Measurements from ENCODE around the gene CACNB1.

CACNB1 gene

GRCh38 chr17:39195568-39196160, 1.8 kb downstream of the CACNB1 start:
- H3K4me3 ChIP-seq (ENCODE audit: control insufficient read depth, low read depth, low read length): peak overlapping the region; percentile 94
- no peak for DNase-seq (ENCODE audit: low read depth)
- TF ChIP-seq CTCF (IDR thresholded peaks at IDR 0.05; ENCODE audit: control insufficient read depth, insufficient read depth, low read depth, low read length, missing control alignments): no peak

- no peak for TF ChIP-seq CTCF (IDR thresholded peaks at IDR 0.05; ENCODE audit: control insufficient read depth, insufficient read depth, low read depth, low read length, missing control alignments)
- no peak overlapping the region for H3K4me3 ChIP-seq (ENCODE audit: control insufficient read depth, low read depth, low read length)
- no peak for DNase-seq (ENCODE audit: low read depth)
These were observed 2.4 kb downstream of the CACNB1 start for GRCh38 chr17:39194985-39195524.

DNA sequence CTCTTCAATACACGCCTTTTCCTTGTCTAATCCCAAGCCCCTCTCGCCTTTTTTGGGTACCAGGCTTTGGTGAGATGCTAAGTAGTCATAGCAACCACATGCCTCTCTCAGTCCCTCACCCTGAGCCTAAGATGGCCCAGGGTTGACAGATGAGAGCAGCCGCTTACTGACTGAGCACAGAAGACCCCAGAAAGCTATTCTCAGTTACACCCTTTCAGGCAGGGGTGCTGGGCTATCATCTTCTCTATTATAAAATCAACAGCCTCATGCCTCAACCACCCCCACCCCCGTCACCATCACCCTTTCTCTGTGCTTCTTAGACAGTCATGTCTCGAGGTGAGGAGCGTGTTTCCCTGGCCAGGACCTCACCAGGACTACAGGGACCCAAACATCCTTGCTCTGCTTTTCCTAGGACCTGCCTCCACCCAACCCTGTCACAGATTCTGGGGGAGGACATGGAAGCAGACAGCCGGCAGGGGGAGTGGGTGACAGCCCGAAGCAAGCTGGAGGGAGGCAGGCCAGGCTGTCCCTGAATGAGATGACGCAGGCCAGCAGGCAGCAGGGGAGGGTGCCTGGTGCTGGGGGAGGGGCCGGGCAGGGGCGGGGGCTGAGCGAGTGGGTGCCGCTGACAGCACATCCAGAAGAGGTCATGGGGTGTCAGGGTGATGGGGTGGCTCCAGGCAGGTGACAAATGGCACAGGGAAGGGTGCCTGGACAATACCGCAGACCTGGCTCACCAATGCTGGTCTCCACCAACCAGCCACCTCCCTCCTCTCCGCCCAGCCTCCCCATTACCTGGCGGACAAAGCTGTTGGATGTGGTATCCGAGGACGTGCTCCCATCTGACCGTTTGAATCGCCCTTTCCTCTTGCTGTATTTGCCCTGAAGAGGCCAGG, 3.1 kb downstream of the CACNB1 start:
- peak; percentile 48 for TF ChIP-seq CTCF (IDR thresholded peaks at IDR 0.05; ENCODE audit: control insufficient read depth, insufficient read depth, low read depth, low read length, missing control alignments)
- no peak for DNase-seq (ENCODE audit: low read depth)
- H3K4me3 ChIP-seq (ENCODE audit: control insufficient read depth, low read depth, low read length): no peak overlapping the region

- TF ChIP-seq CTCF (IDR thresholded peaks at IDR 0.05; ENCODE audit: control insufficient read depth, insufficient read depth, low read depth, low read length, missing control alignments): no peak
- no peak overlapping the region for H3K4me3 ChIP-seq (ENCODE audit: control insufficient read depth, low read depth, low read length)
- DNase-seq (ENCODE audit: low read depth): no peak
These were observed 4.1 kb downstream of the CACNB1 start for GRCh38 chr17:39193346-39193745.

DNA sequence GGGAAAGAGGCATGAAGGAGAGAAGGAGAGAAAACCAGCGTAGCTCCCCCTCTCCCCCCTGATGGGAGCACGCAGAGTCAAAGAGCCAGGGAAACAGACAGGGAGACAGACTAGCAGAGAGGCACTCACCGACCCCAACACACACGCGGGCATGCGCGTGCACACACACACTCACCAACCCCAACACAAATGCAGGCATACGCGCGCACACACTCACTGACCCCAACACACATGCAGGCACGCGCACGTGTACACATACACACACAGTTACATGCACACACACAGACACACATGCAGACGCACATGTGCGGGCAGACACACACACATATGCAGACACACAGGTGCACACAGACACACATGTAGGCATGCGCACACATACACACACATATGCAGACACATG, 4.6 kb downstream of the CACNB1 start:
- no peak for DNase-seq (ENCODE audit: low read depth)
- H3K4me3 ChIP-seq (ENCODE audit: control insufficient read depth, low read depth, low read length): no peak overlapping the region
- TF ChIP-seq CTCF (IDR thresholded peaks at IDR 0.05; ENCODE audit: control insufficient read depth, insufficient read depth, low read depth, low read length, missing control alignments): no peak

DNA sequence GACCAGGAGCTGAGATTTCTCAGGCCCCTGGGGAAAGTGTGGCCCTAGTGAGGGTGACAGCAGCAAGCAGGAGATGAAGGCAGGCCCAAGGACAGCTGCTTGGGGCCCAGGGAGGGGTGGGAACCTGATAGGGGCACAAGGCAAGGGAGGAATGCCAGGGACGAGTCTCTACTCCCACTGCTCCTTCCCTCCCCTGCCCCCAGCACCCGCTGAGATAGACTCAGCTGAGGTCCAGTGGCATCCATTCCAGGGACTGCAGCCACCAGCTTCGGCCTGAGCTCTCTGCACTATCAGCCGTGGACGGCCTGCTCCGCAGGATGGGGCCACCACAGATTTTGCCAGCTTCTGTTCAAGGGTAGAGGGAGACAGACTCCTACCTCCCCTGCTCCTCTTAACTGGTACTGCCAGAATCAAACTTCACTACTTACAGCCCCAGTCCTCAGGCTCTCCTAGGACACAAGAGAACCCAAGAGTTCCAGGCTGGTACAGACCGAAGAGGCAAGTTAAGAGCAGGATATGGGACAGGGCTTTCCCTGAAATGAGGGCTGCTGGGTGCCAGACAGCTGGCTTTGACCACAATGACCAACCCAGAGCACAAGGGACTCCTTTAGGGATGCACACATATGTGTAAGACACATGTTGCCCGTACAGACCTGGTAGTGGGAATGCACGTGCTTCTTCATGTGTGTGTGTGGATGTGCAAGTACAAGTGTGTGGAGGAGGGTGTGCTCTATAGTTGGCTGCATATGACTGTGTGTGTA, 5.5 kb downstream of the CACNB1 start:
- TF ChIP-seq CTCF (IDR thresholded peaks at IDR 0.05; ENCODE audit: control insufficient read depth, insufficient read depth, low read depth, low read length, missing control alignments): no peak
- DNase-seq (ENCODE audit: low read depth): no peak
- H3K4me3 ChIP-seq (ENCODE audit: control insufficient read depth, low read depth, low read length): no peak overlapping the region
